ENCODE measurements around the gene ARNT2.
"Not testable (repeated sequence)": the region's sequence is repeated elsewhere in the genome, so short reads cannot be mapped to it uniquely, and the experiment has no call there.

Gene ARNT2

DNA sequence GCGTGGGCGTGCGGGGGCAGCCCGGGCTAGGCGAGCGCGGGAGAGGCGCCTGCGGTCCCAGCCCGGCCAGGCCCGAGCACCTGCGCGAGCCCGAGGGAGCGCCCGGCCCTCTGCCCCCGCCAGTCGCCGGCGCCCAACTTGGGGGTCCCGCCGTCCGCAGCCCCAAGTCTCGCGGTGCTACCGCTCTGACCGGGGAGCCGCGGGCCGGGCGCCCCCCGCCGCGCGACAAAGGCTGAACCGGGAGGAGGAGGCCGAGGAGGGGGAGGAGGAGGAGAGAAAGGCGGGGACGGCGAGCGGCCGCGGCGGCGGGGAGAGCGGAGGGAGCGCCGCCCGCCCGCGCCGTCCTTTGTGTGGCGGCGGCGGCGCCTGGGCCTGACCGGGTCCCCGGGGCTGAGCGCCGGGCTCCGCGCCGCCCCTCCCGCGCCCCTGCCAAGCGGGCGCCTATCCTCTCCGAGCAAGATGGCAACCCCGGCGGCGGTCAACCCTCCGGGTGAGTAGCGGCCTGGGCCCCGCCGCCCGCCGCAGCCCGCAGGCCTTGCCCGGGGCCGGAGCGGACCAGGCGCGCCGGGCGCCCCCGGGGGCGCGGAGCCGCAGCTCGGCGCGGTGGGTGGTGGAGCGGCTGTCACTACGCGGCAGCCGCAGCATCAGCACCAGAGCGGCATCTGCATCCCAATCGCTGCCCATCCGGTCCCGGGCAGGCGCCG lies at the start of gene ARNT2:
ARNT2 (plus strand) TSS at position 326 of the 704 bp plus-strand sequence; CDS start at position 460, 134 bp downstream.
- no peak for DNase-seq

GRCh38 chr15:80367094-80367493 lies 37.1 kb upstream of the ARNT2 start:
- peak; percentile 0 to 8 for DNase-seq

DNA sequence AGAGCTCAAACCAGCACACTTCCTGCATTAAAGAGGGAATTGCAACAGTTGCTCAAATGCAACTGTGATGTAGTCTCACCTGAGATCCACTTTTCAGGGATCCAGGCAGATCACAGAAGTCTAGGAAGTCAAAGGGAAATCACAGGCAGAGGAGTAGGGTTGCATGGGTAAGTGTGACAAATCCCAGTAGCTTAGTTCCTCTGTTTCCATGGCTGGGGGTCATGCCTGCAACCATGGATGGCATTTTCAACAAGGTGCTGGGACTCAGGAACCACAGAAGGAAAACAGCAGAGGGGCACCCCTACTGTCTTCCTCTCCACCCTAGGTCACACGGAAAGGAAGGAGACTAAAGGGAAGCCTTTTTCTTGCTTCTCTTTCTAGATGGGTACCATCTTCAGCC lies 36.5 kb upstream of the ARNT2 start:
- no peak for DNase-seq

DNA sequence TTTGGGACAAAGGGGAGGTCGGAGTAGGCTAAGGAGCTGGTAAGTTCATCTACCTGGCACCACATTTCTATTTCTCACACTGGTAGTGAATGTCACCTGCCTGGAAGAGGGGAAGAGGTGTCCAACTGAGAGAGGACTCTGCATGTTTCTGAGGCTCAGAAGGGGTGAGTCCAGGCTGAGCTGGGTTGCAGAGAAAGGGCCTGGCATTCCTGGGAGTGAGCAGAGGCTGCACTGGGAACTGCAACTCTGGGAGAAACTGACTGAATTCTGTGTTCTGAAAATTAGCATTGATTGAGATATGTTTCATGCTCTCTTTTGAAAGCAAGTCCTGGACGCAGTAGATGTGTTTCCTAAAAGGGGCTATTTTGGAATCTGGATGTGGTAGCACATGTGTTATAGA lies 32.3 kb upstream of the ARNT2 start:
- DNase-seq: no peak

- no peak for DNase-seq
These were observed 29.7 kb upstream of the ARNT2 start for GRCh38 chr15:80374441-80374840.

DNA sequence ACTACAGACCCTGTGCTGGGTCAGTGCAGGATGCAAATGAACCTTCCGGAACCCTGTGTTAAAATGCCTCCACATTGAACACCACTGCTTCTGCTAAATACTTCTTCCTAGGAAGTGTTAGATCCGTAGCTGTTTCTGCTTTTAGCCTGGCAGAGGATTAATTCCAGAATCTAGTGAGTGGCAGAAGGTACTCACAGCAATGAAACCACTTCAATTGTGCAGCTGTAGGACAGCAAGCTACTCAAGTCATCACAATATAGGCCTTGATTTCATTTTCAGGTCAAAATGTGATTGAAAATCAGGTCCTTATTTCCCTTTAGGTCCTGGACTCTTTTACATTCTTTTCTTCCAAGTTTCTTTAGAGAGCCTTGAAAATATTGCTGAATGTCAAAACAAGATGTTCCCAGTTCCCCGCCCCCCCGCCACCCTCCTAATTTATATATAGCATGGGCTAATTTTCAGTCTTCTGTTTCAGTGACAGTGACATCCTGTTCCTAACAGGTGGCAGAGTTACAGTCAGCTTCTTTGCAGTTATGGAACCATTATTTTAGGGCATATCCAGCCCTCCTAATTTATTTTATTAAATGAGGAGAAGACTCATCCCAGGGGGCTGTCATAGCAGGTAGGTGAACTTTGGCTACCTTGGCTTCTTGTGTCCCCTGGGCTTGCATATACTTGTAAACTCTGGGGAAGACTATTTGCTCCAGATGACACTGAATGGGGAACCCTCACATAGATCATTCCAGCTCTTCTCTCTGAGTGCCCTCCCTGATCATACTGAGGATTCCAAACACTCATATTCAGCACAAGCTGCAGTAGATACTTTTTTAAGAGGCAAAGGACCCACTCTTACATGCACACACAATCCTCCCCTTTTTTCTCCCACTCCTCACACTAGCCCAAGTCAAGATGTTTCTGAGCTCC lies 28.0 kb upstream of the ARNT2 start:
- no peak for DNase-seq

- DNase-seq: no peak
These were observed 24.5 kb upstream of the ARNT2 start for GRCh38 chr15:80379693-80380092.

GRCh38 chr15:80380154-80380553 lies 24.0 kb upstream of the ARNT2 start:
- DNase-seq: no peak

DNA sequence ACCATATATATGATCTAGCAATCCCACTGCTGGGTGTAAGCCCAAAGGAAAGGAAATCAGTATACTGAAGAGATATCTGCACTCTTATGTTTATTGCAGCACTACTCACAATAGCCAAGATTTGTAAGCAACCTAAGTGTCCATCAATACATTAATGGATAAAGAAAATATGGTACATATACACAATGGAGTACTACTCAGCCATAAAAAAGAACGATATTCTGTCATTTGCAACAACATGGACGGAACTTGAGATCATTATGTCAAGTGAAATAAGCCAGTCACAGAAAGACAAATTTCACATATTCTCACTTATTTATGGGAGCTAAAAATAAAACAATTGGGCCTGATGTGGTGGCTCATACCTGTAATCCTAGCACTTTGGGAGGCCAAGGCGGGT lies 21.9 kb upstream of the ARNT2 start:
- no peak for DNase-seq

GRCh38 chr15:80384432-80384831 lies 19.8 kb upstream of the ARNT2 start:
- DNase-seq: no peak

- no peak for DNase-seq
These were observed 18.0 kb upstream of the ARNT2 start for GRCh38 chr15:80386151-80386550.

- no peak for DNase-seq
These were observed 15.9 kb upstream of the ARNT2 start for GRCh38 chr15:80388326-80388725.

DNA sequence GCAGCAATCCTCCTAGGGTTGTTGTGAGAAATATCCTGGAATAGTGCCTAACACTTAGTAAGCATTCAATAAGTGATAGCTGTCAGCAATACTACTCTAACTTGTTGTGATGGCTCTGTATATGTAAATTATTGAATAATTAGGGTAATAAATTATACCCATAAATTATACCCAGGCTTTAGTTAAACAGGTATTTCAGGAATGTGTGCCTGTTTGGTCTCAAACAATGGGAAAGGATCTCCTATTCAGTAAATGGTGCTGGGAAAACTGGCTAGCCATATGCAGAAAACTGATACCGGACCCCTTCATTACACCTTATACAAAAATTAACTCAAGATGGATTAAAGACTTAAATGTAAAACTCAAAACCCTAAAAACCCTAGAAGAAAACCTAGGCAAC lies 14.8 kb upstream of the ARNT2 start:
- DNase-seq: no peak

DNA sequence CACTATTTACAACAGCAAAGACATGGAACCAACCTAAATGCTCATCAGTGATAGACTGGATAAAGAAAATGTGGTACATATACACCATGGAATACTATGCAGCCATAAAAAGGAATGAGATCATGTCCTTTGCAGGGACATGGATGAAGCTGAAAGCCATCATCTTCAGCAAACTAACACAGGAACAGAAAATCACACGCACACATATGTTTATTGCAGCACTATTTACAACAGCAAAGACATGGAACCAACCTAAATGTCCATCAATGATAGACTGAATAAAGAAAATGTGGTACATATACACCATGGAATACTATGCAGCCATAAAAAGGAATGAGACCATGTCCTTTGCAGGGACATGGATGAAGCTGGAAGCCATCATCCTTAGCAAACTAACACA lies 13.2 kb upstream of the ARNT2 start:
- DNase-seq: not testable (repeated sequence)

GRCh38 chr15:80395616-80396015 lies 8.6 kb upstream of the ARNT2 start:
- DNase-seq: no peak

- DNase-seq: no peak
These were observed 8.1 kb upstream of the ARNT2 start for GRCh38 chr15:80396096-80396495.

DNA sequence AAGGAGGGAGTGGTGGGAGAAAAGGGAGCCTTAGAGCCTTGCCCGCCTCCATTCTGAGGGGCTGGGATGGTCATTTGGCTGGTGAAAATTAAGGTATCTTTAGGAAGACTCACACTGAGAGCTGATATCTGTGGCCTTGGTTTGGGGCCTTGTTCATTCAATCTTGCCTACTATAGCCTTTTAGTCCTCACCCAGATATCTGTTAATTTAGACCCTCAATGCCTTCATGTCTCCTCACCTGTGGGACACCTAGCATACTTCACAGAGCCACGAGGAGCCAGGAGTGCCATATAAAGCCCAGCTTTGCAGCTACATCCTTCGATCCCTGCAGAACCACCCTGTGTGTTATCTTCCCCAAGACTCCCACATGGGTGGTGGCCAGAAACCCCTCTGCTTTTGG lies 4.7 kb upstream of the ARNT2 start:
- no peak for DNase-seq

DNA sequence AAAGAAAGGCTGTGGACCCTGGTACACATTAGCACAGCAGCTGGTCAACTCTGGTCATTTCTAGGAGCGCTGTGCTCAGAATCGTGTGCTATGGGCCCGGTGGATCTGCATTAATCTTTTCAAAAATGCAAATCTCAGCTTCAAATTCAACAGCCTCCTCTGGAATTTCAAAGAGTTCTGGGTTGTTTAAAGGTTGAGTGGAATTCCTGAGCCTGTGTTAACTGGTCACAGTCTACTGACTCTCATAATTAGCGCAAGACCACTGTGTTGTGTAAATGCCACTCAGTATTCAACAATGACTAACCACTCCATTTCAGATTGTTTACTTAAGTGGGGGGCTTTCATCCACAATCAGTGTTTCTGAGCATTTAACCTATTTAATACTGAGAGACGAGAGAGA lies 2.7 kb upstream of the ARNT2 start:
- DNase-seq: no peak

GRCh38 chr15:80402339-80402738 lies 1.8 kb upstream of the ARNT2 start:
- DNase-seq: no peak

DNA sequence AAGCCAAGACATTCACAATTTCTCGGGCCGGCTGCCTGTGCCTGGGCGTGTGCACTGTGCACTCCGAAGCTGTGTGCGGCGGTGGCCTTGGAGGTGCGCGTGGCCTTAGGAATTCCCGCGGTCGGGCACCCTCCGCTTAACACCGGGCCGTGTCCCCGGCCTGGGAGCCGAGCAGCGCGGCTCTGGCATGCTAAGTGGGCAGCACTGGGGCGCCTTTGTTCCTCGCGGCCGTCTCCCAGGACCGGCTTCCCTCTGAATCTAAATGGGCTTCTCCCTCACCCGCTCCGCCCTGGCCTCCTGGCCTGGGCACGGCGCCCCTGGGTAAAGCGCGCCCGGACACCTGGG lies 498 bp upstream of the ARNT2 start:
- no peak for DNase-seq

DNA sequence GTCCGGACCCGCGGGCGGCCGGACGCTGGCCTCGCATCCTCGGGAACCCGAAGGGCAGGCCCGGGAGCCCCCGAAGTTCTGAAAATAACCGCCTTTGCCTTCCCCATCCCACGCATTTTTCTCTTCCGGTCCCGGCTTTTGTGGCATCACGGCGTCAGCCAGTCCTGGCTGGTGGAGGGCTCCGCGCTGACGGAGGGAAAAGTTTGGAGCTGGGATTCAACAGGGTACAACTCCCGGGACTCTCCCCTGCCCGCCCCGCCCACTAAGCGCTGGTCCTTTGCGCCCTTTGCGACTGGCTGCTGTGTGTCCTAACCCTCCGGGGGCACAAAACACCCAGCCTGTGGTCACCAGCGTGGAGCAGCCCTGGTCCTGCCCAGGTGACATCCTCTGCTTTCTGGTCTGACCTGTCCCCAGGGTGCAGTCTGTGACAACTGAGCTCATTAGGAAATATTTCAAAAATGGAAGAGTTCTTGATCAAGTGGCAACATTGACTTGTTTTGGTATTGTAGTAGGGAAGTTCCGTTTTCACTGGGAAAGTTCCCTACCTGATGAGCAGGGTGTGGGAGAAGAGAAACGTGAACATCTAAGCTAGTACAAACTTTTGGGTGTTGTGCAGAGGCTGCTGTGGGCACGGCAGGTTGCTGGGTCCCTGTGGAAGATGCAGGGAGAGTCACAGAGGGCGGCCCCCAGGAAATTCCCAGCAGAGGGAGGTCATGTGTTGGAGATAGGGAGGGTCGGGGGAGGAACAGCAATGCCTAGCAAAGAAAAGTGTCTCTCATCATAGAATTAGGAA lies 775 bp downstream of the ARNT2 start:
- DNase-seq: no peak

DNA sequence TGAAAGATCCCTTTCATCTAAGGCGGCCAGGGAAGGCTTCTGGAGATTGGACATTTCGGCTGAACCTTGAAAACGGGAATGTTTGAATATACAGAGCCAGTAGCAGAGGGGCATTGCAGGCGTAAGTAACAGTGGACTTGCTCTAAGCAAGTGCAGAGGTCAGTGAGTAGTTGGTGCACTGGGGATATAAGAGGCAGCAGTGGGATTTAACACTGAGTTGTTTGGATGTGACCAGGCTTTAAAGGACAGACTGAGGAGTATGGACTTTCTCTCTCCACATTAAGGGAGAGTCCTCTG lies 1.3 kb downstream of the ARNT2 start:
- DNase-seq: no peak

DNA sequence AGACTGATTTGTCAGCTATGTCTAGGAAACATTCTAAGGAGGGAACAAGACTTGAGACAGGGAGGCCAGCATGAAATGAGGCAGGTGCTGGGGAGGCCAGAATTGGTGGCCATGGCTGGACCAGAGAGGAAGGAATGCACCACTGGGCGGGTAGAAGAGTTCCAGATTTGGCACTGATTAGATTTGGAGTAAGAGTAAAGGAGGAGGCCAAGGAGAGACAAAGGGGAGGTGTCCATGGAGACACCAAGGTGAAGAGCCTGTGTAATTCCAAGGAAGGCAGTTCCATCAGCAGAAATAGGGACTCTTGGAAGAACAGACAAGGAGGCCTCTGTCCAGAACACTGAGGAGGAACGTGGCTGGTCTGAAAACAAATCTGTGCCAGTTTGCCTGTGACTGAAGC lies 1.8 kb downstream of the ARNT2 start:
- DNase-seq: no peak

DNA sequence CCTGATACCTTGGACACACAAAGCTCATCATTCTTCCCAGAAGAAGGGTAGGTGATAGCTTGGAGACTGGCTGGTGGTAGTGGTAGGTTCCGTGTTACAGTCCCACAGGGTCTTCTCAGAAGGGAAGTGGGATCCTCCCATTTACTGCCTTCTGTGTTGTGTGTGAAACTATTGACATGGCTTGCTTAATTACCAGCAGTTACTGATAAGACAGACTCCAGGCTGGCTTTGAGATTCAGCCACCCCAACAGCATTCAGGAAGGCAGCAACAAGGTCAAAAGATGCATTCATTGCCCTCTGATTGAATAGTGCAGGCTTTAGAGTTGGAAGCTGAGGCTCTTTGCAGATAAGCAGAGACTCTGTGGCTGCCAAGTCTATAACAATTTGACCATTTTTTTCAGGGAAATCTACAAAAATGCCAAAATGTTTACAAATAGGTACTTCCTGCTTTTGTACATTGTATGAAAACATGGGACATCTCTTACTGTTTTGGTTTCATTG lies 7.7 kb downstream of the ARNT2 start:
- no peak for DNase-seq

Measured in AML-193 (cell line).